Measurements from ENCODE around the gene SYCE3. TPM values are rescaled to one million over a fixed set of nuclear protein-coding genes. Genes with fewer than 3 reads are reported as not detected.

SYCE3 gene, protein sequence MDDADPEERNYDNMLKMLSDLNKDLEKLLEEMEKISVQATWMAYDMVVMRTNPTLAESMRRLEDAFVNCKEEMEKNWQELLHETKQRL
- total RNA-seq (2022; extraction: Qiagen RNA extraction; ENCODE audit: low read depth): 0.25 to 0.75 TPM (median 0.46 TPM) in 3 of 5 replicates, not detected in the others

GRCh38 chr22:50562523-50563412 lies at the start of gene SYCE3:
Gene SYCE3, minus strand, starts transcription at chr22:50562919. Its CDS starts 6,514 bp downstream, at chr22:50556405.

DNA sequence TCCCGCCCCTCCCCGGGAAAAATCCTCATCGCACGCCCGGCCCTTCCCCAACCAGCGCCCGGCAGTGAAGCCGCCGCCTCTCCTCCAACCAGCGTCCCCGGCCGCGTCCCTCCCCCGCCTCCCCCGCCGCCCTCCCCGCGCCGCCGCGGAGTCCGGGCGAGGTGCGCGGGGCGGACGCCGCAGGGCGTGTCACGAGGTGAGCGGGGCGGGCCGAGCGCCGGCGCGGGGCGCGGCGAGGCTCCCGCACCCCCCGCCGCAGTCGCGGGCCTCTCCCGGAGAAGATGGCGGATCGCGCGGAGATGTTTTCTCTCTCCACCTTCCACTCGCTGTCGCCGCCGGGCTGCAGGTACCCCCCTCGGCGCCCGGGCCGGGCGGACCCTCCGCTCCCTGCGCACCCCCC lies 37.8 kb upstream of the SYCE3 start, which contains the start of gene MAPK8IP2:
Gene MAPK8IP2, plus strand, starts transcription at position 256 of the 400 bp plus-strand sequence. Its CDS starts 26 bp downstream, at position 282.

GRCh38 chr22:50582493-50583293 lies 20.0 kb upstream of the SYCE3 start, which contains the start of gene CHKB:
Gene CHKB, minus strand, starts transcription at chr22:50582849. Its CDS starts 68 bp downstream, at chr22:50582781.

GRCh38 chr22:50577987-50578775 lies 15.5 kb upstream of the SYCE3 start, which contains the start of gene CPT1B:
Gene CPT1B, minus strand, starts transcription at chr22:50578427. Its CDS starts 512 bp downstream, at chr22:50577915.

GRCh38 chr22:50545522-50546325 lies 17.0 kb downstream of the SYCE3 start, which contains the start of gene KLHDC7B:
Gene KLHDC7B, plus strand, starts transcription at chr22:50545899. Its CDS starts 345 bp downstream, at chr22:50546244.

DNA sequence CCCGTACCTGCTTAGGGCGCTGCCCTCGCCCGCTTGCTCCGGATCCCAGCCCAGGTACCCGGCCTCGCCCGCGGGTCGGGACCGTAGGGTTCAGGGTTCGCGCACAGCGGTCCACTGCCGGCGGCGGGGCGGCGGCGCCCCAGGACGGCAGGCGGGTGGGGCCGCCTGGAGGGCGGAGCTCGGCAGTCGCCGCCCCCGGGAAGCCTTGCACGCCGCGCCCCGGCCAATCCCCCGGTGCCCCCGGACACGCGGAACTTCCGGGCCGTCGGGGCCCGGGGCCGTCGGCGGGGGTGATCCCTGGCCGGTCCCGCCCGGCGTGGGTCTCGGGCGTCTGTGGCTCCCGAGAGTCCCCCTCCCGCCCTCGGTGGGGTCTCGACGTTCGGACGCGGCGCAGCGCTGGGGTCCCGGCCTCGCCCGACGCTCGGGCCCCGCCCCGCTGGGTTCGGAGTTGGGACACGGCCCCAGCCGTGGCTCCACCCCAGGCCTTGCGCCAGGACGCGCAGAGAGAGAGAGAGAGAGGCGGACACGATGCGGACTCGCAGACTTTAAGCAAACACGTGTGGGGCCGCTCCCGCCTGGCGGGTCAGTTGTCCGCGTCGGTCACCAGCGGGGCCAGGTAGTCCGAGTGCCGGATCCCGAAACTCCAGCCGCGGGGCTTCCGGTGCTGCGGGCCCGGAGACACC lies 32.7 kb downstream of the SYCE3 start, which contains the start of gene TYMP:
Gene TYMP, minus strand, starts transcription at position 116 of the 683 bp plus-strand sequence. CDS start 303 bp downstream, outside the sequence.

DNA sequence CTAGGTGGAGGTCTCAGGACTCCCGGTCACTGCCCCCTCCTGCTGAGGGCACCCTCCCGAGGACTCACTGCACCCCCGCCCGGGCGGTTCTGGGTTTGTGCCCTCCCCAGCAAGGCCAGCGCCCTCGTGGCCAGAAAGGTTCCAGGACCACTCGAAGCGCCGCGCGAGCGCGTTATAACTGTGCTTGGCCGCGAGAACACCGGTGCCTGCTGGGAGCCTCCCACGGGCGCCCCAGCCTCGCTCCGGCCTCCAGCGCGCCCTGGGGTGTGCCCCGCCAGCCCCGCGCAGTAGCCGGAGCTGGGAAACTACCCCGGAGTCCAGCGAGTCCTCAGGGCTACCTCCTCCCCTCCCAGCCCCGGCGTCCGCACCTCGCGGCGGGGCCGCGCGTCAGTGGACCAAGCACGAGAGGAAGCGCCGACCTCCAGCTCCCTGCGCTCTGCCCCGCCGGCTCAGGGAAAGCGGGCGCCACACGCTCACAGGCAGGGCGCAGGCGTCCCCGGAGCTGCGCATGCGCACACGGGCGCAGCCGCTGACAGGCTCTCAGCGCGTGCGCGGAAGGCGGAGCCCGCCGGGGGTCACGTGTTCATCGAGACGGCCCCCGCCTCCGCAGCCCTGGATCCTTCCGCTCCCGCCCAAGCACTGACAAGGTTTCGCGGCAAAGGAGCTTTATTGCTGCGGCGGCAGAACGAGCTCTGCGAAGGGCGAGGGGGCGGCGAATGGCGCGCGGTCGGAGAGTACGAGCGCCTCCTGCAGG lies 37.4 kb downstream of the SYCE3 start, which contains the start of gene SCO2:
Gene SCO2, minus strand, starts transcription at position 495 of the 754 bp plus-strand sequence. CDS start 1,187 bp downstream, outside the sequence.

DNA sequence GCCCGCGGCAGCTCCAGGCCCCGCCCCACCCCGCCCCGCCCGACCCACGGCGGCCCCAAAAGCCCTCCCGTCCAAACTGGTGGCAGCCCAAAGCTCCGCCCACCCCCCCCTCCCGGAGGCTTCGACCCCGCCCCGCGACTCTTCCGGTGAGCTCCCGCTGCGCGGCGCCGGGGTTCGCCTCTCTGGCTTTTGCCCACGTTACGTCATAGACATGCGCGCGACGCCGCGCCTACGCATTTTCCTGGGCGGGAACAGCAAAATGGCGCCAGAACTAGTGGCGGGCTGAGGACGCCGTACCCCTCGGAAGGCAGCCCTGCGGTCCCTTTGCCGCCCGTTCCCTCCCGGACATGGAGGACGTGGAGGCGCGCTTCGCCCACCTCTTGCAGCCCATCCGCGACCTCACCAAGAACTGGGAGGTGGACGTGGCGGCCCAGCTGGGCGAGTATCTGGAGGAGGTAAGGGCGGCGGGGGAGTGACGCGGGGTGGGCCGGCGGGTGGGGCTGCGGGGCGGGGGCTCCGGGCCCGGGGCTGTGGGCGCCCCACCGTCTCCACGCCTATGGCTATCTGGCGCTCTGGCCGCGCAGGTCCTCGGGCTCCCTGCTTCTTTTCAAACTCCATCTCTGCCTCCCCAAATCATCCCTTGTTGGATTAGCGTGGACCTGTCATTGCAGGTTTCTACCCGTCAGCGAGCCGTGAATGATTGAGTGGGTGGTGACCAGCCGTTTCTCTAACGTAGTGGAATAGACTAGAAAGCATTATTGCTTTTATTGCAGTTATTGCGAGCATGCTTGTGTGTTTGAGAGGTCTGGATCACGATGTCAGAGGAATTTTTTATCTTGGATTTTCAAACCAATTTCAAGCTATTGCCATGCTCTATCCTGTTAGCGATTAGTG lies 54.5 kb downstream of the SYCE3 start, which contains the start of gene NCAPH2:
Gene NCAPH2, plus strand, starts transcription at position 234 of the 894 bp plus-strand sequence. Its CDS starts 114 bp downstream, at position 348.

DNA sequence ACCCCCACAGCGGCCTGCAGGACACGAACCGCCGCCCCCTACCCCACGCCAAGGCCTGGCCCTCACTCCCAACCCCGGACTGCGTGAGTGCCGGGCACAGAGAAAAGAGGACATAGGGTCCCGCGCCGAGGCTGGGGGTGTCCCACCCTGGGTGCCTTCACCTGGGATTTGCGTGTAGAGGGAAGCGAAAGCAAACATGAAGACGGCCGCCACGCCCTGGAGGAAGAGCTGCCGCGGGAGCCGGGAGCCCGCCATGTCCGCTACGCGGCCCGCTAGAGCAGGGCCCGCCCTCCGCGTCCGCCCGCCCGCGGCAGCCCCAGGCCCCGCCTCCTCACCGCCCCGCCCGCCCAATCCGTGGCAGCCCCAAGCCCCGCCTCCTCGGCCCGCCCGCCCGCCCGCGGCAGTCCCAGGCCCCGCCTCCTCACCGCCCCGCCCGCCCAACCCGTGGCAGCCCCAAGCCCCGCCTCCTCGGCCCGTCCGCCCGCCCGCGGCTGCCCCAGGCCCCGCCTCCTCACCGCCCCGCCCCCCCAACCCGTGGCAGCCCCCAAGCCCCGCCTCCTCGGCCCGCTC lies 55.2 kb downstream of the SYCE3 start, which contains the start of gene LMF2:
Gene LMF2, minus strand, starts transcription at position 282 of the 570 bp plus-strand sequence. Its CDS starts 27 bp downstream, at position 255.

Other genes with a start within 250 kb of the SYCE3 start
- 2.2 to 3.4 TPM (median 2.8 TPM) in 5 replicates for gene DENND6B, start 235.9 kb downstream of the SYCE3 start, total RNA-seq (2022; extraction: Qiagen RNA extraction; ENCODE audit: low read depth)
- gene PPP6R2, start 219.6 kb downstream of the SYCE3 start, total RNA-seq (2022; extraction: Qiagen RNA extraction; ENCODE audit: low read depth): 9.3 to 13.6 TPM (median 13.2 TPM) in 5 replicates
- 17.7 to 27.3 TPM (median 24.6 TPM) in 5 replicates for gene SBF1, start 87.9 kb downstream of the SYCE3 start, total RNA-seq (2022; extraction: Qiagen RNA extraction; ENCODE audit: low read depth)
- gene ADM2, start 81.4 kb downstream of the SYCE3 start, total RNA-seq (2022; extraction: Qiagen RNA extraction; ENCODE audit: low read depth): 0.49 to 0.87 TPM (median 0.50 TPM) in 5 replicates
- 0.05 TPM in 1 of 5 replicates, not detected in the others for gene MIOX, start 76.1 kb downstream of the SYCE3 start, total RNA-seq (2022; extraction: Qiagen RNA extraction; ENCODE audit: low read depth)
- gene LMF2, start 55.2 kb downstream of the SYCE3 start, total RNA-seq (2022; extraction: Qiagen RNA extraction; ENCODE audit: low read depth): 30.4 to 50.1 TPM (median 44.1 TPM) in 5 replicates
- 33.4 to 40.4 TPM (median 37.2 TPM) in 5 replicates for gene NCAPH2, start 54.7 kb downstream of the SYCE3 start, total RNA-seq (2022; extraction: Qiagen RNA extraction; ENCODE audit: low read depth)
- 1.9 to 6.1 TPM (median 4.8 TPM) in 5 replicates for gene SCO2, start 37.3 kb downstream of the SYCE3 start, total RNA-seq (2022; extraction: Qiagen RNA extraction; ENCODE audit: low read depth)
- 11.3 to 21.2 TPM (median 18.6 TPM) in 5 replicates for gene TYMP, start 32.9 kb downstream of the SYCE3 start, total RNA-seq (2022; extraction: Qiagen RNA extraction; ENCODE audit: low read depth)
- 0.02 to 0.05 TPM (median 0.05 TPM) in 3 of 5 replicates, not detected in the others for gene KLHDC7B, start 17.0 kb downstream of the SYCE3 start, total RNA-seq (2022; extraction: Qiagen RNA extraction; ENCODE audit: low read depth)
- 10.5 to 15.7 TPM (median 13.6 TPM) in 5 replicates for gene CPT1B, start 15.5 kb upstream of the SYCE3 start, total RNA-seq (2022; extraction: Qiagen RNA extraction; ENCODE audit: low read depth)
- gene CHKB, start 19.9 kb upstream of the SYCE3 start, total RNA-seq (2022; extraction: Qiagen RNA extraction; ENCODE audit: low read depth): 16.9 to 24.5 TPM (median 19.0 TPM) in 5 replicates
- gene MAPK8IP2, start 37.9 kb upstream of the SYCE3 start, total RNA-seq (2022; extraction: Qiagen RNA extraction; ENCODE audit: low read depth): 2.1 to 4.2 TPM (median 3.8 TPM) in 5 replicates
- gene ARSA, start 65.2 kb upstream of the SYCE3 start, total RNA-seq (2022; extraction: Qiagen RNA extraction; ENCODE audit: low read depth): 18.3 to 26.3 TPM (median 21.3 TPM) in 5 replicates
- gene SHANK3, start 109.9 kb upstream of the SYCE3 start, total RNA-seq (2022; extraction: Qiagen RNA extraction; ENCODE audit: low read depth): 2.6 to 5.3 TPM (median 3.9 TPM) in 5 replicates
- gene ACR, start 175.3 kb upstream of the SYCE3 start, total RNA-seq (2022; extraction: Qiagen RNA extraction; ENCODE audit: low read depth): 0.06 to 0.08 TPM in 2 of 5 replicates, not detected in the others
- 15.4 to 24.9 TPM (median 20.8 TPM) in 5 replicates for gene RABL2B, start 220.7 kb upstream of the SYCE3 start, total RNA-seq (2022; extraction: Qiagen RNA extraction; ENCODE audit: low read depth)

Measured in A549 treated with CpdA at 1 μM for 4 hours (cell line).